ENCODE results near the gene COBLL1.
"Not testable (repeated sequence)": the region's sequence is repeated elsewhere in the genome, so short reads cannot be mapped to it uniquely, and the experiment has no call there.

COBLL1 gene

DNA sequence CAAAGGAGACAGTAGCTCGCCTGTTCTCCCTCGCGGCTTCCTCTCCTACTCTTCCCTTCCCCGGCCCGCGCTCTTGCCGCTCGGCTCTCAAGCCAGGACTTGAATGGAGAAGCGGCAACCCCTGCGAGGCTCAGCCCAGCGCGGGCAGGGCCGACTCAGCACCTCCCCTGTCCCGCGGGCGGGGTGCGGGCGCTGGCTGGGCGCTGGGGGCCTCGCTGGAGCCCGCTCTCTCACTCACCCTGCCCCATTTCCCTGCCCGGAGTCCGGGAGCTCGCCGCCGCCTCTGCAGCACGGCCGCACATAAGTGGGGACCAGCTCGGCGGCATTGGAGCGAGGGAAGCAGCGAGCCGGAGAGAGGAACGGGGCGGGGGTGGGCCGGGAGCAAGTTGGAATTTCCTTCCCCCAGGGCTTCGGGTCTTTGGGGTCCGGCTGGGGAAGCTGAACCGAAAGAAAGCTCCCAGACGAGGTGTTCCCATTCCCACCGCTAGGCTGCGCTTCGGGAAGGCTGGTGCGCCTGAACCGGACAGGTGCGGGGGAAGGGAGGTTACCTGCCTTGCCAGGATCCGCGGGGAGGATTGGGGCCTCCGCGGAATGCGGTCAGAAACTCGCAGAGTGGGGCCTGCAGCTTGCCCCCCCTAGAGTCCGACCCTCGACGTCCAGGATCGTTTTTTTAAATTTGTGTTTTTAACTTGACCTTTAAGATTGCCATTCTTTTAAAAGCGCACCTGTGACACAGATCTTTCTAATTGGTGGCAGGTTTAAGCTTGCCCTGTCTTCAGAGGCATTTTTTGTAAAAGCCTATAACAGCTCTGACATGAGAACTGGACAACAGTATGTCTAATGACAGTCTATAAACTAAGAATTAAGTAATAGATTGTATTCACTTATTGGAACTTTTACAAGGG is at the start of gene COBLL1:
Gene COBLL1 (minus strand): TSS at position 105 of the 905 bp plus-strand sequence. CDS start 627 bp downstream, outside the sequence.
- DNase-seq (ENCODE audit: low spot score), result peak; percentile 64

- peak; percentile 35 for DNase-seq (ENCODE audit: low spot score)
These were observed 48.9 kb upstream of the COBLL1 start for GRCh38 chr2:164890544-164890943.

- DNase-seq (ENCODE audit: low spot score), result no peak
These were observed 47.0 kb upstream of the COBLL1 start for GRCh38 chr2:164888592-164888991.

- no peak for DNase-seq (ENCODE audit: low spot score)
These were observed 46.0 kb upstream of the COBLL1 start for GRCh38 chr2:164887434-164888144.

DNA sequence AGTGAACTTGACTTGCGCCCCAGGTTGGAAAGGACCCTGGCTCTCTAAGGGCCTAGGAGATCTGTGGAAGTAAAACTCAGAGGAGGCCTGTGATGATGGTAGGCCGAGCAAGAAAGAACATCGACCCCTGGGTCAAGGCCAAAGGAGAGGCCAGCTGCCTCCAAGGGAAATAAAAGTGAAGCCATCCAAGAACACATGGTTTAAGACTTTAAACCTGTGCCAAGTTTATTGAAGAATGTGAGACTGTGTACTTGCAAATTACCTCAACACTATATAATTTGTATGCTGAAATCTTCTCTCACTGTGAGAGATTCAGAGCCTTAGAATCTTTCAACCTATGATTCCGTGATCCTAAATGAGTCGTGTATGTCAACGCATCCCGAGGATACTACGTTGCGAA is 40.7 kb upstream of the COBLL1 start:
- DNase-seq (ENCODE audit: low spot score), result no peak

- DNase-seq (ENCODE audit: low spot score), result no peak
These were observed 39.9 kb upstream of the COBLL1 start for GRCh38 chr2:164881524-164881923.

DNA sequence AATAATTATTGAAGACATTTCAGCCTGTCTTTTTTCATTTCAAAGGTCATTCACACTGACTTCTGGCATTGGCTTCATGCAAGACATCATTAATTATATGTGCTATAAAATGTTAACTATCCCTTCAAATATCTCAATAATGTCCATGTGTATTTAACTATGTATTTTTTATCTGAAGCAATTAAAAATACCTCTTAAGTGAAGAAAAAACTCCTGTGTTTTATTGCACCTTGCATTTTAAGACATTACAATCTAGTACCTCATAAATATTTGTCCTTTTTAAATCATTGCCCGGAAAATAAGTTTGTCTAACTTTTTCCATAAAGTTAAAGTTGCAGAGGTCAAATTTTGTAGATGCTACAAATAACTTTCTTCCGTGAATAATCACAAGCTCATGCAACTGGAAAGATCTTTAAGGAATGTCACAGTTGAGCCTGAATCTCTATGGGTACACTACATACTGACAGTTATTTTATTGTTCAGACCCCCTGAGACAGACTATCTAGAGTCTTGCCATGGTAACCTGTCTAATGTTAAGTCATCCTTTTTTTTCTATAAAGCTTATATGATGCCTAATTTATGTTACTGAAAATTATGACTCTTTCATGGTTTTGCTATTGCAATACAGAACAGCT is 38.4 kb upstream of the COBLL1 start:
- DNase-seq (ENCODE audit: low spot score), result no peak

DNA sequence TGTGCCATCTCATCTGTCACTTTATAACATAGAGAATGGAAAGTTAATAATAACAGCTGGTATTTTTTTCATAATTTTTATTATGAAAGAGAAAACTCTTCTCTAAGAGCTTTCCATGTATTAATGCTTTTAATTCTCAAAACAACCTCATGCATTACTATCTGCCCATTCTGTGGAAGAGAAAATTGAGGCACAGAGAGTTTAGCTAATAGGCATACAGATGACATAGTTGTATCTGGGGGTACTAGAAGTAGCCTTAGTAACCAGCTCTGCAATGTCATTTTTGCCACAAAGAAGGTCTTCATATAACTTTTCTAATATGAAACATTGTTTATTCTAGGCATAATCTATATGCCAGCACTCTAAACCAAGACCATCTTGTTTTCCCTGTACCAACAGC is 36.3 kb upstream of the COBLL1 start:
- no peak for DNase-seq (ENCODE audit: low spot score)

DNA sequence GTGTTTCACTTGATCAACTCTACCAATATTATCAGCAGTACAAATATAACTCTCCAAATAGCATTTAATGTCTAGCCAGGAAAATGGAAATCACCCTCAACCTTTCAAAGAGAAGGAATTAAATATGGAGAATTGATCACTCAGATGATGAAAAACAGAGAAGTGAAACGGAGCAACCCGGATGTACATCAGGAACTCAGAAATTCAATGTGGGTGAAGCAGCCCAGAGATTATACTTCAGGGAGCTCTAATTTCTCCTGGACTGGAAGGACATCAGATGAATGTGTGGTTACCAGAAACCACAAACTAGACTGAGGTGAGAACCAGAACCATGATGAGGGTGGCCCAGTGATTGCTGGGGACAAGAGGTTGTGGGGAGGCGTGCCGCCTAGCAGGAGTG is 35.5 kb upstream of the COBLL1 start:
- no peak for DNase-seq (ENCODE audit: low spot score)

DNA sequence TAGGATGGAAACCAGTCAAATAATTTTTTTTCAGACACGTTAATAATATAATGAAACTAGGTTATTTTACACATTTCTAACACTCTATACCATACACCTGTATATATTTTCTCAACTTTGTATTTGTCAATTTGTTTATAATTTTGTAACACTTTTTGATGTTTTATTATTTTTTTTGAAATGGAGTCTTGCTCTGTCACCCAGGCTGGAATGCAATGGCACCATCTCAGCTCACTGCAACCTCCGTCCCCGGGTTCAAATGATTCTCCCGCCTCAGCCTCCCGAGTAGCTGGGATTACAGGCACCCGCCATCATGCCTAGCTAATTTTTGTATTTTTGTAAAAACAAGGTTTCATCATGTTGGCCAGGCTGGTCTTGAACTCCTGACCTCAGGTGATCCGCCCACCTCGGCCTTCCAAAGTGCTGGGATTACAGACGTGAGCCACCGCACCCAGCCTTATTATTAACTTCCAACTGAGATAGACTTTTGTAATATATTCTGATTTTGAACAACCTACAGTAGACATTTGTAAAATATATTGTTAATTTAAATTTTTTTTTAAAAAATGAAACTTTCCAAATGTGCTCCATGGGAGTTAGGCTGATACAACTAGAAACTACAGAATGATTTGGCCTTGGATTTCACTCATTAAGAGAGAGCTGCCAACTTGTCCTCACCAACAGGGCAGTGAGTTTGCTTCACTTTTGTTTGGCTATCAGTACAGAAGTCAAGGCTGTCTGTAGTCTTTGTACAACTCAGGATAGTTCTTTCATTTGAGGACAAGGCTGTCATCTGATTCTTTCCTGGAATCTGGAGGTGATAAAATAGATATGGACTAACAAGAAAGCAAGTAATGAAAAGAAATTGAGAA is 33.9 kb upstream of the COBLL1 start:
- DNase-seq (ENCODE audit: low spot score), result no peak

DNA sequence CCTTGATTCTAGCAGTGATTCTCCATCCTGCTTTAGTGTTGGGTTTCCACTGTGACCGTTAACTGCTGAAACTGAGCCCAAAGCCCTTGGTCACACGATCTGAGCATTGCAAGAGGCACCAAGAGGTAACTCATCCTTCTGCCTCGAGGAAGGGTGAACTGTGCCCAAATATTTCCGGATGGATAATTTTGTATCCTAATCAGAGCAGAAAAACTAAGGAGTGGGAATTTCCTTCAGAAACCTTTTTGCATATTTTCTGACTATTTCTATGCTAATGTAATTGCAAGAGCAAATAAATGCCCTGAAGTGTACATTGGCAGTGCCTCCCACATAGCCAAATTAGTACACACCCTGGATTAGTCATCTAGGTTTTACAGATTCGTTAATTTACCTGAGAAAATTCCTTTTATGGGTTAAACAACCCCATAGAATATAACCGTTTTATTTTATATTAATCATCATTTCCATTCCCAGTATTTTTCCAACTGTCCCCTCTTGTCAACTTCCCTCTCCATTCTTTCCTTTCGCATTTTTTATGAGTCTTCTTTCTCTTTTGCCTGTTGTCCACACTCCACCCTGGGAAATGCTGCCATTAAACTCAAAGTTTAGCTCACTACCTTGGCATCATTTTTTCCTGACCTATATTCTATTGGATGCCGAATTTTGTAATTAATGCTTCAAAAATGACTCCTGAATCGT is 31.7 kb upstream of the COBLL1 start:
- no peak for DNase-seq (ENCODE audit: low spot score)

- DNase-seq (ENCODE audit: low spot score), result no peak
These were observed 29.8 kb upstream of the COBLL1 start for GRCh38 chr2:164871404-164871803.

DNA sequence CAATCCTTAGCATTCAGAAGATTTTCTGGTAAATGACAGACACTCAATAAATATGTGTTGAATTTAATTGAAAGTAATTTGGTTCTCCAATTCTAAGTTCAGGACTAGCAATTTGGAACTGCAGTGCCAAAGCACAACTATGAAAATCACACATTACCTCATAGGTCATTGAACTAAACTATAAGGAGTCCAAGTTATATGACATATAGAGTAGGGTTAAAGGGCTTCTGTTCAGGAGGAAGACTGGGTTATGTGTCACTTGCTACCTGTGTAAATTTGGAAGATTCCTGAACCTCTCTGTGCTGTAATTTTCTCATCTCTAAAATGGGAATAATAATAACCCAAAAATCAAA is 27.8 kb upstream of the COBLL1 start:
- no peak for DNase-seq (ENCODE audit: low spot score)

DNA sequence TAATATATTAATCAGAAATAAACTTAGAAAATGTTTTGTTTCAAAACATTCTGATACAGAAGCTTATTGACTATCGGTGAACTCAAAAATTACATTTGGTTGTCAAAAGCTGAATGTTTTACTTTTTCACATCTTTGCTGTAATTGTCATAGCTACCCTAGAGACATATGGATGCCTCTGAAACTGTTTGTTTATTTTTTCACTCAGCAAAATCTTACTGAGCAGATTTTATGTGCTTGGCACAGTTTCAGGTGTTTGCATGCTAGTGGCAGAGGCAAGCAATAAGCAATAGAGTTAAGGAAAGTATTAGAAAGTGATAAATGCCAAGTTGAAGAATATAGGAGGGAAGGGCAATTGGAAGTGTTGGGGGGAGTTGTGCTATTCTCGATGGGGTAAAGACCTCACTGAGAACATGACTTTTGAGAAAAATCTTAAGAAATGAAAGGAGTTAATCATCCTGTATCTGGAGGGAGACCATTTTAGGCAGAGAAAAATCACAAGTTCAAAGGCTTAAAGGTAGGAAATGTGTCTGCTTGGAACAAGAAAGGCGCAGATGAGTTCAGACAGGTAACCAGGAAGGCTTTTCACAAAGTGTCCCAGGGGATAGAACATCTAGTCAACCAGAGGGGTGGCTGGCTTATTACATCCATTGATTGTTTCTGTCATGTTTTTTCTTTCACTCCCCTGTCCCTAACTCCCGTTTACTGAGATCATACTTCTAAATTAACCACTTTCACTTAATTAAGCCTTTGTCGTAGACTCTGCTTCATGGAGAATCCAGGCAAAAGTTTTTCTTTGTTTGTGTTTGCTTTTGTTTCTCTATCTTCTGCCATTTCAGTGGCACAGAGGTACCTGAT is 27.2 kb upstream of the COBLL1 start:
- no peak for DNase-seq (ENCODE audit: low spot score)

GRCh38 chr2:164867779-164868397 is 26.3 kb upstream of the COBLL1 start:
- no peak for DNase-seq (ENCODE audit: low spot score)

DNA sequence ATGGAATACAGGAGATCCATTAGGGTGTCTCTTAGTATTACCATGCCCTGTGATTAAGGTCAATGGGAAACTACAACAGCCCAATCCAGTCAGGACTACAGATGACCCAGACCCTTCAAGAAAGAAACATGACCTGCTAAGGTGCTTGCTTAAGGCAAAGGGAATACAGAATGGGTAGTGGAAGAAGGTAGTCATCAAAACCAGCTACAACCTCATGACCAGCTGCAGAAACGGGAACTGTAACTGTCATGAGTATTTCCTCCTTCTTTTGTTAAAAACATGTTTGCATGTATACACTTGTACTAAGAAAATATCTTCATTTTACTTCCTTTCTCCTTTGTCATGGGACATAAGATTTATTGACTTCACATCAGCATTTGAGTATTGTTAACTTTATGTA is 24.8 kb upstream of the COBLL1 start:
- peak; percentile 4 for DNase-seq (ENCODE audit: low spot score)

DNA sequence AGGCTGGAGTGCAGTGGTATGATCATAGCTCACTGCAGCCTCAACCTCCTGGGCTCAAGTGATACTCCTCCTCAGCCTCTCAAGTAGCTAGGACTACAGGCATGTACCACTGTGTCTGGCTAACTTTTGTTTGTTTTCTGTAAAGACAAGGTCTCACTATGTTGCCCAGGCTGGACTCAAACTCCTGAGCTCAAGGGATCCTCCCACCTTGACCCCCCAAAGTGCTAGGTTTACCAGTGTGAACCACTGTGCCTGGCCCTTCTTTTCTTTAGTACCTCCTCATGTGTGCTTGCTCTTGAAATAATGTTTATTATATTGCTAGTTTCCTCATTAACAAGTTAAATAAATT is 19.0 kb upstream of the COBLL1 start:
- DNase-seq (ENCODE audit: low spot score), result no peak

DNA sequence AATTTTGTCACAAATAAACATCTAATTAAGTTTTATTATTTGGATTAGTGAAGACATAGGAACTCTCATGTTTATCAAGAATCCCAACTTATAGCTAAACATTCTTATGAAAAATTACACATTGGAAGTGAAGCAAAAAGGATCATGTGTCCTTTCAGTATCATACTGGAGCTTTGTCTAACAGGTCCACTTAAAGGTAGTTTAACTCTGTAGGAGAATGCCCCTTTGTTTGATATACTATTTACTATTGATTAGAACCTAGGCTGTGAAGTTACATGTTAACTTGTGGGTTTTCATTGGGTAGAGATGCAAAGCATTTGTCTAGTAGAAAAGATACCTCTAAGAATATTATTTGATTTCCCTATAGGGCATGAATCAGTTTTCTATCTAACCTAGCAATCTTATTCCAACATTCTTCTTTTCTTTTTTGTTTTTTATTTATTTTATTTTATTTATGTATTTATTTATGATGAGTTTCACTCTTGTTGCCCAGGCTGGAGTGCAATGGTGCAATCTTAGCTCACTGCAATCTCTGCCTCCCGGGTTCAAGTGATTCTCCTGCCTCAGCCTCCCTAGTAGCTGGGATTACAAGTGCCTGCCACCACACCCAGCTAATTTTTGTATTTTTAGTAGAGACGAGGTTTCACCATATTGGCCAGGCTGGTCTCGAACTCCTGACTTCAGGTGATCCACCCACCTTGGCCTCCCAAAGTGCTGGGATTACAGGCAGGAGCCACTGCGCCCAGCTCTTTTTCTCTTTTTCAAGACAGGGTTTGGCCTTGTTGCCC is 18.5 kb upstream of the COBLL1 start:
- DNase-seq (ENCODE audit: low spot score), result not testable (repeated sequence)

GRCh38 chr2:164859251-164859818 is 17.7 kb upstream of the COBLL1 start:
- DNase-seq (ENCODE audit: low spot score), result no peak
